IMR-90 (cell line): ENCODE measurements around the gene DLX1.

Experiments
- CEBPB ChIP-seq: IDR thresholded peaks from 2 replicates; pipeline ENCODE4 v1.6.1; 2012; ENCODE audit warnings: low read depth, low read length, improper control_type of control experiment
- POLR2A ChIP-seq: IDR thresholded peaks from 2 replicates; pipeline ENCODE4 v1.6.1; 2012; ENCODE audit warnings: mild to moderate bottlenecking, low read depth, low read length
- RAD21 ChIP-seq: IDR thresholded peaks from 2 replicates; pipeline ENCODE4 v1.6.1; 2012; ENCODE audit warnings: low read length, improper control_type of control experiment
- RFX5 ChIP-seq: IDR thresholded peaks from 2 replicates; pipeline ENCODE4 v1.8.0; 2012; ENCODE audit warnings: low read depth, mild to moderate bottlenecking, low read length, moderate library complexity
- SMC3 ChIP-seq: fragments of 150-350 bp; IDR thresholded peaks from 2 replicates; pipeline ENCODE4 v1.6.1; 2016; ENCODE audit warnings: low read depth, mild to moderate bottlenecking, antibody characterized with exemption, low read length, moderate library complexity
- TF ChIP-seq, protein P1 (sequence below): conservative IDR thresholded peaks from 2 replicates; pipeline ENCODE4 v1.5.1; 2012; ENCODE audit warnings: mild to moderate bottlenecking, low read depth, low read length, improper control_type of control experiment
- TF ChIP-seq, protein P2 (sequence below): fragments of 150-350 bp; IDR thresholded peaks from 2 replicates; pipeline ENCODE4 v1.6.1; 2016; ENCODE audit warnings: low read depth, mild to moderate bottlenecking, low read length, moderate library complexity, borderline replicate concordance

DNA sequence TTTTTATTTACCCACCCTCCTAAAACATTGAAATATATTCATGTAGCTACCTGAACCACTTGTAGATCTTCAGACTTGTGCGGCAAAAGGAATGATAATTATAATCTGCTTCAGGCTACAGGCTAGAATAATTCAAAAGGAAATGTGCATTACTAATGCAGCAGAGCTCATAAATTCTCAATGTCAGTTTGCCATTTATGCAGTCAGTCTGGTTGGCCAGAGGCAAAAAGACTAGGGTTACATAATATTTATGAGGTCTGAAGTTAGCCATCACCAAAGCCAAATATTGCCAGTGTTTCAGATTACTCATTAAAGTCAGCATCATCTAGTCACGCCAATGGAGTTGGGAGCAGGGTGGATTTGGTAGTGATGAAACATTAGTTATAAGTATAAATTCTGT is 46.7 kb upstream of the DLX1 start:
- TF ChIP-seq RAD21, result no peak
- TF ChIP-seq POLR2A, result no peak
- TF ChIP-seq CEBPB, result no peak
- TF ChIP-seq, protein P1, sequence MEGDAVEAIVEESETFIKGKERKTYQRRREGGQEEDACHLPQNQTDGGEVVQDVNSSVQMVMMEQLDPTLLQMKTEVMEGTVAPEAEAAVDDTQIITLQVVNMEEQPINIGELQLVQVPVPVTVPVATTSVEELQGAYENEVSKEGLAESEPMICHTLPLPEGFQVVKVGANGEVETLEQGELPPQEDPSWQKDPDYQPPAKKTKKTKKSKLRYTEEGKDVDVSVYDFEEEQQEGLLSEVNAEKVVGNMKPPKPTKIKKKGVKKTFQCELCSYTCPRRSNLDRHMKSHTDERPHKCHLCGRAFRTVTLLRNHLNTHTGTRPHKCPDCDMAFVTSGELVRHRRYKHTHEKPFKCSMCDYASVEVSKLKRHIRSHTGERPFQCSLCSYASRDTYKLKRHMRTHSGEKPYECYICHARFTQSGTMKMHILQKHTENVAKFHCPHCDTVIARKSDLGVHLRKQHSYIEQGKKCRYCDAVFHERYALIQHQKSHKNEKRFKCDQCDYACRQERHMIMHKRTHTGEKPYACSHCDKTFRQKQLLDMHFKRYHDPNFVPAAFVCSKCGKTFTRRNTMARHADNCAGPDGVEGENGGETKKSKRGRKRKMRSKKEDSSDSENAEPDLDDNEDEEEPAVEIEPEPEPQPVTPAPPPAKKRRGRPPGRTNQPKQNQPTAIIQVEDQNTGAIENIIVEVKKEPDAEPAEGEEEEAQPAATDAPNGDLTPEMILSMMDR, result no peak
- TF ChIP-seq SMC3, result no peak
- no peak for TF ChIP-seq RFX5
- TF ChIP-seq, protein P2, sequence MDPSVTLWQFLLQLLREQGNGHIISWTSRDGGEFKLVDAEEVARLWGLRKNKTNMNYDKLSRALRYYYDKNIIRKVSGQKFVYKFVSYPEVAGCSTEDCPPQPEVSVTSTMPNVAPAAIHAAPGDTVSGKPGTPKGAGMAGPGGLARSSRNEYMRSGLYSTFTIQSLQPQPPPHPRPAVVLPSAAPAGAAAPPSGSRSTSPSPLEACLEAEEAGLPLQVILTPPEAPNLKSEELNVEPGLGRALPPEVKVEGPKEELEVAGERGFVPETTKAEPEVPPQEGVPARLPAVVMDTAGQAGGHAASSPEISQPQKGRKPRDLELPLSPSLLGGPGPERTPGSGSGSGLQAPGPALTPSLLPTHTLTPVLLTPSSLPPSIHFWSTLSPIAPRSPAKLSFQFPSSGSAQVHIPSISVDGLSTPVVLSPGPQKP, result no peak
